MM.1S (cell line): ENCODE measurements around the gene PDGFRB.

Source experiments
- EZH2 ChIP-seq: fragments of 300-600 bp; sonication (generic); optimal IDR thresholded peaks from 2 replicates; pipeline ENCODE3; 2017; ENCODE audit warnings: low read depth, mild to moderate bottlenecking, antibody characterized with exemption, low read length, mixed read lengths
- EZH2phosphoT487 ChIP-seq: fragments of 300-600 bp; sonication (generic); IDR thresholded peaks from 2 replicates; pipeline ENCODE4 v1.6.1; 2018; ENCODE audit warnings: antibody characterized with exemption, low read length
- TF ChIP-seq, protein P1 (sequence below): fragments of 300-600 bp; sonication (generic); IDR thresholded peaks from 2 replicates; pipeline ENCODE4 v1.5.1; 2016; ENCODE audit warnings: antibody characterized with exemption, low read length, mixed read lengths

DNA sequence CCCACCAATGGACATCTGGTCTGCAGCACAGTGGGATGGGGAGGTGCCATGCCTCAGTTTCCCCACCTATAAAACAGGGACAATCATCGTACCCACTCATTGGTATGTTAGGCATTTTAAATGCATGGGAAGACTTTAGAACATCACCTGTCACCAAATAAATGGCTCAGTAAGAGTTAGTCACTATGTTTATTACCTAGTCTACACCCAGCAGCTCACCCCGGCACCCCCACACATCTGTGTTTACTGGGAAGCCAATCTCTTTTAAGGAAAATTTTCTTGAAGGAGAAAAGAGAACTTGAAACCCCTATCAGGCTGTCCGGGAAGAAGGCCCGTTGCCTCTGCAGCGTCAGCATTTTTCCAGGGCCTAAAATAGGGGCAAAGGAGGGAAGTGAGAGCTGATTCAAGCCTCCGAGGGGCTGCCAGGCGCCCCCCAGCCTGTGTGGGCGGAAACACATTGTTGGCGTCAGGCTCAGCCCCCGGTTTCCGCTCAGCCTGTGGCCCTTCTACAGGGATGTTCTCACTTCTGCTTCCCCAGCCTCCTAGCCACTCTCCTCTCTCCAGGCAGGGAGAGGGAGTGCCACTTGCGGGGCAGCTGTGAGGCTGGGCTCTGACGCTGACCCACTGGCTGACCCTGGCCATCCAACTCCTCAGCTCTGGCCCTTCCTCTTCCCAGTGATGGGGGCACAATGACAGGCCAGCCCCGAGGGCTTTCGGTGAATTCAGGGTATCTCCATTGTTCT is 73.9 kb downstream of the PDGFRB start:
- TF ChIP-seq, protein P1, sequence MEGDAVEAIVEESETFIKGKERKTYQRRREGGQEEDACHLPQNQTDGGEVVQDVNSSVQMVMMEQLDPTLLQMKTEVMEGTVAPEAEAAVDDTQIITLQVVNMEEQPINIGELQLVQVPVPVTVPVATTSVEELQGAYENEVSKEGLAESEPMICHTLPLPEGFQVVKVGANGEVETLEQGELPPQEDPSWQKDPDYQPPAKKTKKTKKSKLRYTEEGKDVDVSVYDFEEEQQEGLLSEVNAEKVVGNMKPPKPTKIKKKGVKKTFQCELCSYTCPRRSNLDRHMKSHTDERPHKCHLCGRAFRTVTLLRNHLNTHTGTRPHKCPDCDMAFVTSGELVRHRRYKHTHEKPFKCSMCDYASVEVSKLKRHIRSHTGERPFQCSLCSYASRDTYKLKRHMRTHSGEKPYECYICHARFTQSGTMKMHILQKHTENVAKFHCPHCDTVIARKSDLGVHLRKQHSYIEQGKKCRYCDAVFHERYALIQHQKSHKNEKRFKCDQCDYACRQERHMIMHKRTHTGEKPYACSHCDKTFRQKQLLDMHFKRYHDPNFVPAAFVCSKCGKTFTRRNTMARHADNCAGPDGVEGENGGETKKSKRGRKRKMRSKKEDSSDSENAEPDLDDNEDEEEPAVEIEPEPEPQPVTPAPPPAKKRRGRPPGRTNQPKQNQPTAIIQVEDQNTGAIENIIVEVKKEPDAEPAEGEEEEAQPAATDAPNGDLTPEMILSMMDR, result no peak
- TF ChIP-seq EZH2, result no peak
- no peak for TF ChIP-seq EZH2phosphoT487
